Stimulated activated CD8-positive, alpha-beta memory T cell treated with anti-CD3 and anti-CD28 coated beads, Interleukin-12 subunit alpha, Interleukin-12 subunit beta, amount 100 ng/mL, for 4 hours (primary cell): Measurements from ENCODE around the gene KCNK18.
A peak's percentile ranks its signal among the peaks of the same experiment; 100 is the strongest.
"Not testable (repeated sequence)": the region's sequence is repeated elsewhere in the genome, so short reads cannot be mapped to it uniquely, and the experiment has no call there.

ENCODE experiments used
- DNase-seq: peaks from one replicate; pipeline ENCODE4 v3.0.0-alpha.2; 2020; ENCODE audit warnings: low read depth

KCNK18 gene

DNA sequence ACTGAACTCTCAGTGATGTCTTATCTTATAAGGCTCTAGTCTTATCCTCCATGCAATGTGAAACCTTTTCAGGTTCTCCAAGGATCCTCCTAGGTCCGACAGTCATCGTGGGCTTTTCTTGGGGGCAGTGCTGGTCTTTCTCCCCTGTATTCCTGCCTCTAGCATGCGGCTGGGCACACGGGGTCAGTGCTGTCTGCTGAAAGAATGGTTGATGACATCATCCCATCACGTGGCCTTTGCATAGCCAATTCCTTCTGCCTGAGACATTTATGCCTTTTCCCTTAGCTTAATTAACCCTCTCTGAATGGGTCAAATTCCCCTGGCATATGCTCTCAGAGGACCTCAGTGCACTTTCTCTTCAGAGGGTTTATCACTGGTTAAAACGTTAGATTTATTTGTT is 27.0 kb upstream of the KCNK18 start:
- DNase-seq: no peak

DNA sequence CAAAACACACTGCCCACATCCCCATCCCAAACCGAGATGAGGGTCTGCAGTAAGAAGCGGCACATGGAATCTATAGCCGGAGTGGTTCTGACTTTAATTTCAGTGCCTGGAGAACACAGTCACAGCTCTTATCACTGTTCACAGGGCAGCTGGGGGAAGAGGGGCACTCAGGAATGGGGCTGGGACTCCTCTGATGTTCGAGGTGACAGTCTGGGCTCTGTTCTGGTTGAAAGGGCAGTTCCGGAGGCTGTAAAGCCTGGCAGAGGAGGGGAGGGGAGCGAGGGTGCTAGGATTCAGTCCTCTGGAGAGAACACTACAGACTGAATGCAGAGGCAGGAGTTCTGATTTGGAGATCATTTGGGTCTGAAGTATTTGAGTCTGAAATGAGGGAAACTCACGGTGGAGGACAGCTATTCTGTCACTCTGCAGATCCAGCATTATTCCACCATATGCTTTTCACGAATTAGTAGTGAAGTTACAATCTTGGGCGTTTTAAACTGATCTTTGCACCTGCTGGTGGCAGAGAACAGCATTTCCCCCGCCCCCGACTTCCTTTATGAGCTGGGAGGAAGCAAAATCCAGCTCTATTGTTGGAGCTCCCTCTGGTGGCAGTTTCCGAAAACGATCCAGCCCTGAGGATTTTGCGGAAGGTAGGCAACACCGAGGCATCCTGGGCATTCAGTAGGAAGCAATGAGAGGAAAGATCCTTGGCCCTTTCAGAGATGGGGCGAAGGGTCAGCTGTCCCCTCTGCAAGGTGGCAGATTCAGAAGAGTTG is 22.7 kb upstream of the KCNK18 start:
- peak; percentile 60 for DNase-seq

DNA sequence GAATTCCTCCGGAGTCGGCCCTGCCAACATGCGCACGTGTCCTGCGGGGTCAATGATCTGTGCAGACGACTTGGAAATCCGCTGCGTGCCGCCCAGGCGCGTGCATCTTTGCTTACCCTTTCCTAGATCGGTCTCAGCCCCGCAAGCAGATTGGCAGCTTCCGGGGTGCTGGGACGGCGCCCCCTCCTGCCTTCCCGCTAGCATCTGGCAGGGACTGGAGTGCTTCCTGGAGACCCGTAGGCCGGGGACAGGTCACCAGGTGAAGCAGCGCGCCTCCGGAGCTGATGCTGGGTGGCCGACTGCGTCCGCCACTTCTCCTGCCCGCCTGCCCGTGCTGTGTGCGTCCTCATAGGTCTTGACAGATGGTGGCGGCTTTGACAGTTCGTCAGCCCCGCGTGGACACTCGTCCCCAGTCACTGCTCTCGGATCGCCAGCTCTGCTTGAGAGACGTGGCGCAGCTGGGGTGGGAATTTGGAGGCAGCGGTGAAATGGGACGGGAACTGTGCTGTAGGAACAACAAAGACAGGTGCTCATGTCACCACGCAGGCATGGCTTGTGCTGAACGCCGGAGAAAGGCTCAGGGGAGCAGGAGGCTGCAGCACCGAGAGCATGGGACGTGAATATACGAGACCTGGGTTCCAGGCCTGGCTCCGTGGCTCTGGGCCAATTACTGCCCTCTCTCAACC is 21.9 kb upstream of the KCNK18 start:
- no peak for DNase-seq

DNA sequence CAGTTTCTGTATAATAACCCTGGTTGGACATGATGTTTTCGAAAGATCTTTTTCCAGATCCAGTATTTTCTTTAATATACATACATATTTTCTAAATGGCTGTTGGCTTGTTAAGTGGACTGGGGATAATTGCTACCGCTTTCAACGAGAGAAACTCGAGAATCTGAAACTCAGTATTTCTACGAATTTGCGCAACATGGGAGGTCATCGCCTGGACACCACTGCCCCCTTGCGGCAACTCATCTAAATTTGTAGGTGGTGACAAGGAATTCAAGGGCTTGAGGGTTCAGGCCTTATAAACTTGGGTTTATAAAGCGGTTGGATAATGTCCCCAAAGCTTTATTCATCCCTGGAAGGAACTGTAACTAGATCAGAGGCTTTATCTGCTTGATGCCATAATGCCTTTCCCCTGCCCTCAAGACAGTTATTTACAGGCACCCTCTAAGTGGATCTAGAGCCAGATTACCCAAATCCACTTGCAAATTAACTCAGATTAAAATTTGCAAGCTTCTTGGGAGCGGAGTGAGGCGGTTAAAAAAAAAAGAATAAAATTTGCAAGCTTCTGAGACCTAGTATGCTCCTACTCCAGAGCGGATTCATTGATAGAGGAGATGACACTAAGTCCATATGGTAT is 21.3 kb upstream of the KCNK18 start:
- DNase-seq: peak; percentile 35

DNA sequence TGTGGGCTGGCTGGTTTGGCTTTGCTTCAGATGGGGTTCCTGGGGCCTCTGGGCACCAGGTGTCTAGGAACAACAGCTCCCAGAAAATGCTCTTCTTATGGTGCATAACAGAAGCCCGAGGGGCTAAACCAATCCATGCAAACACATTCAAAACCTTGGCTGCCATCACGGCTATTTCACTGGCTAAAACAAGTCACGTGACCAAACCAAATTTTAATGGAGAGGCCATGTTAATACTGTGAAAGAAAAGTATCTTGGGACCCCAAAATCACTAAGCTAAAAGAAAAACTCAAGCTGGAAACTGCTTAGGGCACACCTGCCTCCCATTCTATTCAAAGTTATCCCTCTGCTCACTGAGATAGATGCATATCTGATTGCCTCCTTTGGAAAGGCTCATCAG is 19.1 kb upstream of the KCNK18 start:
- DNase-seq: no peak

DNA sequence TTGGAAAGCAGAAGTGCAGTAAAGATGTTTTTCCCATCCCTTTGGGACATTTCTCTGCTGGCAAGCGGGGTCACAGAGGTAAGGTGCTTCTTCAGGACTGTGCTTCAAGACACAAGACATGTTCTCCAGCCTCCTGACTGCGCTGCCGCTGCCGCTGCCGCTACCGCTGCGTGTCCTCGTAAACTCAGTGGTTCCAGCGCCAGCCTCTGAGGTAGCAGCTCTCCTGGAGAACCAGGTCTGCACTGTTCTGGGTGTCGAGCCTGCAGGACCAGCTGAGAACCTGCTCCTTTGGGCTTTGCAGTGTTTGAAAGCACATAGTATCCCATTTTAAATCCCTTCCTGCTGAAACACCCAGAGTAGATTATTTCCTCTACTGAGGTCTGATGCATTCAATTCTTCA is 13.0 kb upstream of the KCNK18 start:
- DNase-seq: no peak

DNA sequence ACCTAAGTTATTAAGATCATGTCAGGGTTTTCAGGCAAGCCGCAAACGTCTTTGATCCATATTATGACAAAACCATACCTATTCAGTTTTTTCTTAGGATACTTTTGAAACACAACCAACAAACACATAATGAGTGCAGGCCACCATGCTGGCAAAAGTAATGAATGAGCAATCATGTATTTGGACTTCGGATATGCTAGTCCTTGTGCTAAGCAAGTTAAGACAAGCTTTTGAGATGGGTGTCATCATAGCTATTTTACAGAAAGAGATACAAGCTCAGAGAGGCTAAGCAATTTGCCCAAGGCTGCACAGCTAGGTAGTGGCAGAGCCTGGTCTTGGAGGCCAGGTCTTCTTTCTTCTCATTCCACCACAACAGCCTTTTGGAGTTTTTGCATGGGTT is 12.5 kb upstream of the KCNK18 start:
- no peak for DNase-seq

DNA sequence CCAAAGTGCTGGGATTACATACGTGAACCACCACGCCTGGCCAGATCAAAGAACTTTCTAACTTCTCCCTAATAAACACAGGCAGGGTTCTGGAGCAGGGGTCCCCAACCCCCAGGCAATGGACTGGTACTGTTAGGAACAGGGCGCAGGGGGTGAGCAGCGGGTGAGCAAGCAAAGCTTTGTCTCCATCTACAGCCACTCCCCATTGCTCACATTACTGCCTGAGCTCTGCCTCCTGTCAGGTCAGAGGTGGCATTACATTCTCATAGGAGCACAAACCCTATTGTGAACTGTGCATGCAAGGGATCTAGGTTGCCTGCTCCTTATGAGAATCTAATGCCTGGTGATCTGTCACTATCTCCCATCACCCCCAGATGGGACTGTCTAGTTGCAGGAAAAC is 11.5 kb upstream of the KCNK18 start:
- not testable (repeated sequence) for DNase-seq

DNA sequence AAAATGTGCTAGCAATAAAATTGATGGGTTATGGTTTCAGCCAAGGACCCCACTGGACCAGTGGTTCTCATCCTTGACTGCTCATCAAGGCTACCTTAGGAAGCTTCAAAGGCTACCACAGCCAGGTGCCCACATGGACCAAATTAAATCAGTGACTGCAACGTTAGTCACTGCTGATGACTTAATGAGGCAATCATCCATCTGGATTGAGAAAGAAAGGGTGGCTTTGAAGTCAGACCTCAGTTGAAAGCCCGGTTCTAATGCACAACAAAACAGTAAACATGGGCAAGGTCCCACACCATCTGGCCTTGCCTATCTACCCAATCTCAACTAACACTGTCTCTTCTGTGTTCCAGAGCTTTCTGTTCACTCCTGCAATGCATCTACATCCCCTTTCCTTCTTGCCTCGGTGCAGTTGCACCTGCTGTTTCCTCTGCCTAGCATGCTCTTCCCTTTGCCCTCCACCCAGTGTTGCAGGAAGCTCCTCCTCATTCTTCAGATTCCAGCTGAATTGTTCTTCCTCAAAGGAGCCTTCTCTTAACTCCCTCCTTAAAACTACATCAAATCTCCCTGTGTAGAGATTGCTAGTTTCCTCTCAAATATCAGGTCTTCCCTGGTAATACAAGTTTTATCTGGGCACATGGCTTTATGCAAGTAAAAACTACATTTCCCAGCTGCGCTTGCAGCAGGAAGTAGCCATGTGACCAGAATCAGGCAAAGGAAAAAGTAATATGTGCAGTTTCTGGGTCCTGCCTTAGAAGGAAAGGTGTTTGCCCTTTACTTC is 10.3 kb upstream of the KCNK18 start:
- DNase-seq: no peak

DNA sequence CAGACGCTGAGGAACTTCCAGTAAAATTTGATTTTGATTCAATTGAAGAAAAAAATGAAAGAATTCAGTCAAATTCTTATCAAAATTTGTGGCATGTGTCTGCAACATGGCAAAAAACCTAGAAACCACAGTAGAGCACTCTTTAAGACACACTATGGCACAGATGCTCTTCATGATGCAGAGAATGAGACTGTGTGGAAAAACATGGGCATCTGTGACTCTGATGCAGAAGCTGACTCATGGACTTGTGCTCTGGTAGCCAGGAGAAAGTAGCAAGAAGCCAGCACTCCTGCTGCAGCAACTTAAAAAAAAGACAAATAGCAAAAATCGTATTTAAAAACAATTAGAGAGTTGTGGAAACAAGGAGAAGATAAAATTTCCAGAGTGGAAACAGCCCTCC is 8.9 kb upstream of the KCNK18 start:
- DNase-seq: no peak

DNA sequence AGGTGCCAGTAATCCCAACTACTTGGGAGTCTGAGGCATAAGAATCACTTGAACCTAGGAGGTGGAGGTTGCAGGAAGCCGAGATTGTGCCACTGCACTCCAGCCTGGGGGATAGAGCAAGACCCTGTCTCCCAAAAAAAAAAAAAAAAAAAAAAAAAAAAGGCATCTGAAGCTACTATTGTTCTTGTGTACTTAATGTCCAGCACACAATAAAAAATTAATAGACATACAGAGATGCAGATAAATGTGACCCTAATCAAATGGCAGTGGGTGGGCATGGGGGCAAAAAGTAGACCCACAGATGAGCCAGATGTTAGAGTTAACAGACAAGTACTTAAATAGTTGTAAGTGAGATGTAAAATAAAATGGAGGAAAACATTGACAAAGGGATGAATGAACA is 7.7 kb upstream of the KCNK18 start:
- no peak for DNase-seq

DNA sequence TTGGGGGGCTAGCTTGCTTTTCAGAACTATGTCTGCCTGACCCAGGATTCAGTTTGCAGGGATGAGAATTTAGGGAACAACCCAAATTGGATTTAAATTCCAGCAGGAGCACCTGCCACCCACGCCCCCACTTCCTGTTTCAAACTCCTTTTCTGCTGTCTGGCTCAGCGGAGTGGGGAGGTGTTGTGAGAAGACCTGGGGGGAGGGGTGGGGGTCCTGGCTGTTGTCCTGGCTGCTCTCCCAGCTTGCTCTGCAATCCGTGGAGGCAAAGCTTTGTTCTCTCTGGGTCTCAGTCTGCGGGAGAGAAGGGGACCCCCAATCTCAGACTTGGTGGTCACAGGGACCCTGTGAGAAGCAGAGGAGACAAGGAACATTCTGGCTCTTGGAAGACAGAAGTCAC is 799 bp downstream of the KCNK18 start:
- DNase-seq: no peak

DNA sequence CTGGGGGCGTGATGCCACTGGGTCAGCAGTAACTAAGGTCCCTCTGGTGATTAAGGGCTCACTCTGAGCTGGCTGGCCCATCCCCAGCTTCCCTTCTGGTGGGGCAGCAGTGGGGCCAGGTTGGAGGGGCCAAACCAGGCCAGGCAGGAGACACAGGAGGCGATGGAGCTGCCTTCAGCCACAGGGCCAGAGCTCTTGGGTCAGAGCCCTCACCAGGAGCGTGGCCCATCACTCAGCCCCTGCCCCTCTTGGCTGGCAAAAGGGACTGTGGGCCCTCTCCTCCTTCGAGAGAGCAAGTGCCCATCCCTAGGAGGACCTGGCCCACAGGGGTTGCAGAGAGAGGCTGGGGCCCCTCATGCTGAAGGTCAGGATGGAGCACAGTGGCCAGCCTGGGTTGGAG is 4.5 kb downstream of the KCNK18 start:
- no peak for DNase-seq

DNA sequence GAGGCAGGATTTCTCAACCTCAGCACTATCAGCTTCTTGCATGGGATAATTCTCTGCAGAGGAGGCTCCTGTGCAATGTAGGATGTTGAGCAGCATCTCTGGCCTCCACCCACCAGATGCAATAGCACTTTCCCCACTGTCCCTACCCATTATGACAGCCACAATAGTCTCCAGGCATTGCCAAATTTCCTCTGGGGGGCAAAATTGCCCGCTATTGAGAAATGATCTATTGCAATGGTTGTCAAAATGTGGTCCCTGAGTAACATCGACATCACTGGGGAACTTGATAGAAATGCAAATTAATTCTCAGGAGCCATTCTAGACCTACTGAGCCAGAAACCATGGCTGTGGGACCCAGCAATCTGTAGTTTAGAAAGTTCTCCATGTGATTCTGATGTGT is 7.0 kb downstream of the KCNK18 start:
- no peak for DNase-seq

DNA sequence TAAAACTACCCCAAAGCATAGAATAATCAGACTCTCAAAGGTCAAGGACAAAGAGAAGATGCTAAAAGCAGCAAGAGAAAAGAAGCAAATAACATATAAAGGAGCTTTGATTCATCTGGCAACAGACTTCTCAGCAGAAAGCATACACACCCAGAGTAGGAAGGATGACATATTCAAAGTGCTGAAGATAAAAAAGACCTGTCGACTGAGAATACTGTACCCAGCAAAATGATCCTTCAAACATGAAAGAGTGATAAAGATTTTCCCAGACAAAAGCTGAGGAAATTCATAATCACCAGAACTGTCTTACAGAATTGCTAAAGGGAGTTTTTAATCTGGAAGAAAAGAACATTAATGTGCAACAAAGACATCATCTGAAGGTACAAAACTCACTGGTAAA is 14.9 kb downstream of the KCNK18 start:
- no peak for DNase-seq

DNA sequence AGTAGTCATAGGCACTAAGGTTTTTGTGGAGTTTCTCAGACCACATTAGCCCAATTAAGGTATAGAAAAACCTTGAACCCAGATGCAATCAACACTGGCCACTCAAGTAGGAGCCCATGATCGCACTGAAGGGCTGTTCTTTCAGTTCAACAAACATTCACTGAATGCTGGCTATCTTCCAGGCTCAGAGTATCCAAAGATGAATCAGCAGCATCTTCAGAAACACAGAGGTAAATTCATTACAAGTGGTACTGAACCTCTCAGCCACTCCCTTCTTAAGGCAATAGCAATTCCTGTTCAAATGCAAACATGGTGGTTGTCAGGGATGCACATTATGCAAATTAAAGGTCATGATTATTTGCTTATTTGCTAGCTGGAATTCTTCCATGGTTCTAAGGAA is 17.1 kb downstream of the KCNK18 start:
- DNase-seq: no peak

DNA sequence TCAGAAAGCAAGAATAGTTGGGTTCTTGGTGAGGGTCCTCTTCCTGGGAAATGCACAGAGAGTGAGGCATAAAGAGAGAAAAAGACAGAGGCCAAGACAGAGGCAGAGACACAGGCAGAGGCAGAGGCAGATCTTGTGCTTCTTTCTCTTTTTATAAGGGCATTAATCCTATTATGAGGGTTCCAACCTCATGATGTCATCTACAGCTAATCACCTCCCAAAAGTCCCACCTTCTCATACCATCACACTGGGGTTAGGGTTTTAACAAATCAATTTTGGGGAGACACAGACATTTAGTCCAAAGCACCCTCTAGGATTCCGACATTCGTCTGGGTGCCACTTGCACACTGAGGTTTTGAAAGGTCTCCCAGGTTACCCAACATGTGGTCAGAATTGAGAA is 17.8 kb downstream of the KCNK18 start:
- DNase-seq: no peak

DNA sequence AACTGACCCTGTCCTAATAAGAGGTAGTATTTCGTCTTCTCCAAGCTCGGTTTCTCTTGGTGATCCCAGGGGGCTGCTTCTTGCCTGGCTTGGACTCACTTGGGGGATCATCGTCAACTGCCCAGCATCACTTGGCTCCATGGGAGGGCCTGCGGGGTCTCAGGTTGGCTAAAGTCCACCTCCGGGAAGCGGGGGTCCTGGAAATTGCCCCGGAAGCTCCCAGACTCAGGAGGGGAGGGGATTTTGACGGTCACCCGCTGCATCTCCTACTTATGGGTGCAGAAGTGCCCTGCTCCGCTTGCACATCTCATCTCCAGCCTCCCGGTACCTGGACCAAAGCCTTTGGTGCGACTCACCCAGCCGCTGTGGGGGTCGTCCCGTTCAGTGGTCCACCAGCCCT is 18.7 kb downstream of the KCNK18 start:
- DNase-seq: no peak

DNA sequence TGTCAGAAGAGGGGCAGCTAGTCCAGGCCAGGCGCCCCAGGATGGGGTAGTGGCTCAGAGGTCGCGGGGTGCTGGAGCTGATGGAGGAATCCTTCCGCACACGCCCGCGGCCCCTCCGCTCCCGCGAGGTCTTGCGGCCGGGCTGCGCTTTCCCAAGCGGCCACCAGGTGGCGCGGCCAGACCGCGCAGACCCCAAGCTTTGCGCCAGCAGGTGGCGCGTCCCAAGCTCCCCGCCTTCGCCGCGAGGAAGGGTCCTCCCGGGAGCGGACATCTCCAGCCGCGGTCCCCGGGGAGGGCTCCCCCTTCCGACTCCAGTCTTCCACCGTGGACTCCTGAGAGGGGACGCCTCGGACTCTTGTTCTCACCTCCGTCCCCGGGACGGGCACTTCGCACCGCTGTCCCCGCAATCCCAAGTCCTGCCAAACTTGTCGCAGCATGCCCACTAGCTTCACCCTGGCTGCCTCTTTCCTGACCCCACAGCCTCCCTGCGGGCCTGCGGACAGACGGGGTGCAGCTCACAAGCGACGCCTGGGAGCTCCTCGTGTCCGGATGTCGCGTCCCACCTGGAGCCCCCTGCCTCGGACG is 19.4 kb downstream of the KCNK18 start:
- peak; percentile 49 for DNase-seq

DNA sequence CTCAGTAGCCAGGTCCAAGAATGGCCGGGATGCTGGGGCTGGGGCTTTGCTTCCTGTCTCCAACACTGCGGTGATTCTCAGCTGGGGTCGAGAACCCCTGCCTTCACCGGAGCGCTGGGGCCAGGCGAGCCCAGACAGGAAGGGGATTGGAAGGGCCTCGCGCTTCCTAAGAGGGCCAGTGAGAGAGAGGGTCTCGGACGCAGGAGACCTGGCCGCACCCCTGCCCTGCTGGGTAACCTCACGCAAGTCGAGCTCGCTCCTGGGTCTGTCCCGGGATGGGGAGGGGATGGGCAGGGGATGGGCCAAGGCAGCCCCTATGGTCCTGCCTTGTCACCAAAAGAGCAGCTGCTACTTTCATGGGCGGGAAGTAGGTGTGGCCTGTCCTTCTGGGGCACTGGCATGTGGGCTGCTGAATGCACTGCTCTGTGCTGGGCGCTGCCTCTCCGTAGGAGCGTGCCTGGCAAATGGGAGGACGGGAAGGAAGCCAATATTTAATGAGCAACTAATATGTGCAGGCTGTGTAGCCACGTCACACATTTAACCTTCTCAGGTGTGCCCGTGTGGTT is 20.0 kb downstream of the KCNK18 start:
- no peak for DNase-seq

DNA sequence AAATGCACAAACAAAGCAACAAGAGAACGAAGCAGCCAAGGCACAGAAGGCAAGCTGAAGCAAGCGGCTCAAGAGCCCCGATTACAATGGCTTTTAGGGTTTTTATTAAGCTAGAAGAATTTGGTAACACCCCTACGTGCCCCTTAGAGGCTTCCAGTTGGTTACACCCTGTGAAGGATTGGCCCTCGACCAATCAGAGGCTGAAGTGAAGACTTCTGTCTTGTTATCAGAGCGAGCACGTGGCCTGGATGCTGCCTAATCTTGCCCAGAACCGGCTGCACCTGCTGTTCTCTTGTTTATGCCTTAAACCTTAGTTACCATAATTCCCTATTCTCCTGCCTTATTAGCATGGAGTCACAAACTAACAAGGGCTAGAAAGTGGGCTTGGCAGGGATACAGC is 21.4 kb downstream of the KCNK18 start:
- DNase-seq: no peak

DNA sequence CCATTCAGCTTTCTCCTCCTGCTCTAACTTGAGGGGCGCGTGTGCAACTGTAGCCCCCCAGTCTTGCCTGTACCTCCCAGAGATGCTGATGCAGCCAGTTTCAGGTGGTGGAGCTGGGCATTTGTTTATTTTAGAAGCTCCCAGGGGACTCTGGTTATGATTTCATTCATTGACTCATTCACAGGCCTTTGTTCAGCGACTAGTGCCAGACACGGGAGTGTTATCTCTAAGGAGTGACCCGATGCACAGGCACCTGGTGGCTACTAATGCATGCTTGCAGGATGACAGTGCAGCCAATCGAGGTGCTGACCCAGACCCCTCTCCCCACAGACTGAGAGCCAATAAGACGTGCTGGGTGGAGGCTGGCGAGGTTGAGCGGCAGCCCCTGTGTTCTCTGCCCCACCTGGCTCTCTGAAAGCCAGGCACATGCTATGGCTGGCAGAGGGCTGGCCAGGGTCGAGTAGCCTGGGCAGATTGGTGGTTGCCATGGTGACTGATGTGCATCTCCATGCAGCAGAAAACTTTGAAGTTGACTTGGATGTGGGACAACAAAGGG is 23.9 kb downstream of the KCNK18 start:
- DNase-seq: no peak
